ENCODE results near the gene GPX3.
A peak's percentile ranks its signal among the peaks of the same experiment; 100 is the strongest.

GPX3 gene

DNA sequence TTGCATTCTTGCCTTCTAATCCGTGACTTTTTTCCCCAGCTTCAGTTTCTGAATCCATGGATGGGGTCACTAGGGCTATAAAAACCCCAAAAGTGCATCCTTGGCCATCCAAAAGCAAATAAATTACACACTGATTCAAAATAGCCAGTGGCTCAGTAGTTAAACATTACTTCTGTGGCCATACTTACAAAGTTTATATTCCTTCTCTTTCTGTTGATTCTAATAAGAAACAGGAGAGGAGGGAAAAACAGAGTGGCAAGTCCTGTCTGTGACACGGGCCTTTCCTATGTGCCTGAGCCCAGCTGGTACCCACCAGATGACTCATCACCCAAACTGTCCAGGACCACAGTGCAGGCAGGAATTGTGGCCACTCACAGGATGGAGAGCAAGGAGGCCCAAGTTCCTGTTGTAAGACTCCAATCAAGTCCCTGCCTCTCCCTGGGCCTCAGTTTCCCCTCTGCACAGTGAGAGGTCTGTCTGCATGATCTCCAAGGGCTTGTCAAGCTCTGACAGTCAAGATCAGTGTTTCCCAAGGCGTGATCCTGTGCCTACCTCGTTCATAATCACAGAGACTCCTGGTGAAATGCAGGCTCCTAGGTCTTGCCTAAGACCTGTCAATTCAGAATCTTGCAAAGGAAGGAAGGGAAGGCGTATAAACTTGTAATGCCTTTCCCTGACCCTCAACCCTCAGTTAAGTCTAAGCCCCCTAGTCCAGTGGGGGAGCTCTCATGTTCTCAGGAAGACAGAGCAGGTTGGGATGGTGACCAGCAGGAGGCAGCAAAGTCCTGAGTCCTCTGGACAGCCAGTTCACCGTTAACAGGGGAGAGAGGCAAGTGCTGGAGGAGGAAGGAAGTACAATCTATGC is 30.9 kb downstream of the GPX3 start:
- in situ Hi-C loops (cut with MboI; ENCODE audit: low sequenced_read_pairs), result loop anchor here (10.0 kb wide), 1 partner anchor 114 kb away; no protein-coding TSS in a partner anchor
- Histone ChIP-seq H3K36me3 (replicated peaks) (peaks cover 18% of the 10 kb centered on the region), H3K4me3 (no peak overlapping the region)

DNA sequence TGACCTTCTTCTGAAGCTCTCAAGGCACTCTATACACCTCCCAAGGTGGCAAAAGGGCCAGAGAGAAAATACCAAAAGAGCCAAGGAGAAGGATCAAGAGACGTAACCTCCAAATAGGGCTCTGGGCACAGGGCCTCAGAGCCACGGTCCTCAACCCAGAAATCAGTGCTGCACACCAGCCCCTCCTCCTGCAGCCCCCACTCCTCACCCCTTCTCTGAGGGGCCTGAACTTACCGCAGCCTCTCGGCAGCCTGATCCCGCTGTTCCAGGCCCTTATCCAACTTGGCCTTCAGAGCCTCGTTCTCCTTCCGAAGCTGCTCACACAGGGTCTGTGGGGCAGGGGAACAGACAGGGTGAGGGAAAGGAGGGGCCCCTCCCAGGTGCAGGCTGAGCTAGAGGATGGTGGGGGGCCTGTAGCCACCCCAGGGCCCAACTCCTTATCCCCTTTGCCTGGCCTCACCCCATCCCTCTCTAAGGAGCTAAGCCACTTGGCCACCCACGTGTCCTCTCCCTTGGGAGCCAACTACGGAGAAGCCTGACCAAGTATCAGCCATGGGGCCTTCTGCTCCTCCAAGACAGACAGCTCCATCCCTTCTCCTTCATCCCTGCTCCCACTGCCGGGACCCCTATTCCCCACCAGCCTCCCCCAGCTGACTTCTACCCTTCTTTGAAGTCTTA is 31.7 kb downstream of the GPX3 start:
- Histone ChIP-seq H3K4me3 (no peak overlapping the region), H3K9me3 (no peaks in the 10 kb centered on the region), H3K36me3 (replicated peaks) (peaks cover 13% of the 10 kb centered on the region), H3K4me1 (no peaks in the 10 kb centered on the region), H3K27me3 (ENCODE audit: low read depth) (no peaks in the 10 kb centered on the region)
- DNase-seq (ENCODE audit: low spot score in 2 of 2), result no peak
- in situ Hi-C loops (cut with MboI; ENCODE audit: low sequenced_read_pairs), result loop anchor here (10.0 kb wide), 1 partner anchor 113 kb away; no protein-coding TSS in a partner anchor

More for the DNA sequence above, 30.9 kb downstream of the GPX3 start:
- no peaks in the 10 kb centered on the region for H3K4me1 ChIP-seq
- DNase-seq (ENCODE audit: low spot score in 2 of 2), result peak; percentile 51 to 80
- H3K27me3 ChIP-seq (ENCODE audit: low read depth), result no peaks in the 10 kb centered on the region
- no peaks in the 10 kb centered on the region for H3K9me3 ChIP-seq

GRCh38 chr5:151052836-151053235 is 32.4 kb downstream of the GPX3 start:
- in situ Hi-C loops (cut with MboI; ENCODE audit: low sequenced_read_pairs), result loop anchor here (10.0 kb wide), 1 partner anchor 112 kb away; no protein-coding TSS in a partner anchor
- DNase-seq (ENCODE audit: low spot score in 2 of 2), result no peak

GRCh38 chr5:151053796-151054462 is 33.5 kb downstream of the GPX3 start:
- DNase-seq (ENCODE audit: low spot score in 2 of 2), result no peak
- no peak overlapping the region for H3K4me3 ChIP-seq
- H3K9me3 ChIP-seq, result no peaks in the 10 kb centered on the region
- peaks cover 2% of the 10 kb centered on the region; the same call in 1 of the 2 replicates for H3K36me3 ChIP-seq (replicated peaks)
- in situ Hi-C loops (cut with MboI; ENCODE audit: low sequenced_read_pairs), result loop anchor here (10.0 kb wide), 1 partner anchor 111 kb away; no protein-coding TSS in a partner anchor
- H3K27me3 ChIP-seq (ENCODE audit: low read depth), result no peaks in the 10 kb centered on the region
- H3K4me1 ChIP-seq, result no peaks in the 10 kb centered on the region

More at GRCh38 chr5:151052836-151053235, 32.4 kb downstream of the GPX3 start:
- Histone ChIP-seq H3K27me3 (ENCODE audit: low read depth) (no peaks in the 10 kb centered on the region), H3K9me3 (no peaks in the 10 kb centered on the region), H3K4me1 (no peaks in the 10 kb centered on the region), H3K36me3 (replicated peaks) (peaks cover 10% of the 10 kb centered on the region; the same call in 1 of the 2 replicates), H3K4me3 (no peak overlapping the region)

GRCh38 chr5:151054709-151055108 is 34.3 kb downstream of the GPX3 start:
- Histone ChIP-seq H3K36me3 (replicated peaks) (no peaks in the 10 kb centered on the region), H3K4me1 (no peaks in the 10 kb centered on the region), H3K27me3 (ENCODE audit: low read depth) (no peaks in the 10 kb centered on the region), H3K9me3 (no peaks in the 10 kb centered on the region), H3K4me3 (no peak overlapping the region)
- in situ Hi-C loops (cut with MboI; ENCODE audit: low sequenced_read_pairs), result loop anchor here (10.0 kb wide), 1 partner anchor 110 kb away; no protein-coding TSS in a partner anchor
- DNase-seq (ENCODE audit: low spot score in 2 of 2), result no peak

DNA sequence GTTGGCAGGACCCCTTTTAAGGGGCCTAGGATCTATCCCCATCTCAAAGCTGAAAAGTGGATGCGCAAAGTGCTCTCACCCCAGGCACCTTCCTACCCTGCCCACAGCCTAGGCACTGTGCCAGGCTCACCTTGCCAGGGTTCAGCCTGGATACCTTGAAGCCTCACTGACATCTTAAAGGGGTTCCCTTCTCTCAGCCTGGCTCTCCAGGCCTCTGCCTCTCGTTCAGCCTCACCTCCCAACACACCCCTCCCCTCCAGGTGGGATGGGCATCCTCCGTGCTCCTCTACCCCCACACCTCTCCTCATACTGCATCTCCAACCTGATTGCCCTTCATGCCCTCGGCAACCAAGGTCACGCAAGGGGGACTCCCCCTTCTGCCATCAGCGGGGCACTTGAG is 34.9 kb downstream of the GPX3 start:
- Histone ChIP-seq H3K9me3 (no peaks in the 10 kb centered on the region), H3K4me1 (no peaks in the 10 kb centered on the region), H3K36me3 (replicated peaks) (no peaks in the 10 kb centered on the region), H3K4me3 (no peak overlapping the region), H3K27me3 (ENCODE audit: low read depth) (no peaks in the 10 kb centered on the region)
- no peak for DNase-seq (ENCODE audit: low spot score in 2 of 2)
- in situ Hi-C loops (cut with MboI; ENCODE audit: low sequenced_read_pairs), result loop anchor here (10.0 kb wide), 1 partner anchor 109 kb away; no protein-coding TSS in a partner anchor

DNA sequence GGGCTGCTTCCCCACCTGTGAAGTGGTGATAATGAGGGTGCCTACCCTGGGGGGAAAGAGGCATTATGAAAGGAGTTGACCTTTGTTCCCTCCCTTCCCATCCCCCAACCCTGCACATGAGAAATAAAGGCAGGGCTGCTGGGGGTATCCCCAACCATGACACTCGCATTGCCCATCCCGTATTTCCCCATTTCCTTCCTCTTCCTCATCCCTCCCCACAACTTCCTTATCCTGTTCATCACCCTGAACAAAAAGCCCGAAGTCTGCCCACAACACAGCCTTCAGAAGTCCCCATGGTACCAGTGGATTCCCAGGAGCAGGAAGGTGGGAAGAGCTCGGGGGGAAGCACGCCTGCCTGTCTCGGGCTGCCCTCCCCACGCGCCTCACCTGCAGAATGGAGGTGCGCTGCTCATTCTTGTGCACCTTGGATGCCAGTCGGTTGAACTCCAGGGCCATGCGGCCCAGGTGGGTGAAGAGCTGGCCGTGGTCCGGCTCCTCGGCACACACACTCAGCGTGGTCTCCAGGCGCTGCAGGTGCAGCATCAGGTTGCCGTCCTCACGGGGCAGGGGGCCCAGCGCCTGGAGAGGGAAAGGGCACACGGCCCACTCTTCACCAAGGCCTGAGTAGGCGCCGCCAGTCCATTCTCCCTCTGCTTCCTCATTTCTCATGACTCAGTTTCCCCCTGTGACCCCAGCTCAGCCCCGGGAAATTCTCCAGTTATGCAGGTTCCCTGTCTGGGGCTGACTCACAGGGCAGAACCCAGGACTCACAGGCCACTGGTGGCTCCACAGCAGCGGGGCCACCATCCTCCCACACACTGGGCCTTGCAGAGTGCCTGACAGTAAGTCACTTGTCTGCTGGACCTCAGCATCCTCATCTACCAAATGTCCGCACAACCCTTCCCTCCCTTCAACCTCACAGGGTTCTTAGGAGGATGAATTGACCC is 36.3 kb downstream of the GPX3 start:
- peaks cover 2% of the 10 kb centered on the region for H3K36me3 ChIP-seq (replicated peaks)

GRCh38 chr5:151058301-151058700 is 37.9 kb downstream of the GPX3 start:
- Histone ChIP-seq H3K27me3 (ENCODE audit: low read depth) (no peaks in the 10 kb centered on the region), H3K9me3 (no peaks in the 10 kb centered on the region), H3K4me3 (no peak overlapping the region), H3K36me3 (replicated peaks) (peaks cover 11% of the 10 kb centered on the region), H3K4me1 (no peaks in the 10 kb centered on the region)
- no peak for DNase-seq (ENCODE audit: low spot score in 2 of 2)
- in situ Hi-C loops (cut with MboI; ENCODE audit: low sequenced_read_pairs), result loop anchor here (10.0 kb wide), 1 partner anchor 106 kb away; no protein-coding TSS in a partner anchor

More for the DNA sequence above, 36.3 kb downstream of the GPX3 start:
- no peak for DNase-seq (ENCODE audit: low spot score in 2 of 2)
- H3K4me3 ChIP-seq, result no peak overlapping the region
- no peaks in the 10 kb centered on the region for H3K4me1 ChIP-seq
- H3K9me3 ChIP-seq, result no peaks in the 10 kb centered on the region
- in situ Hi-C loops (cut with MboI; ENCODE audit: low sequenced_read_pairs), result loop anchor here (10.0 kb wide), 1 partner anchor 108 kb away; no protein-coding TSS in a partner anchor
- H3K27me3 ChIP-seq (ENCODE audit: low read depth), result no peaks in the 10 kb centered on the region

DNA sequence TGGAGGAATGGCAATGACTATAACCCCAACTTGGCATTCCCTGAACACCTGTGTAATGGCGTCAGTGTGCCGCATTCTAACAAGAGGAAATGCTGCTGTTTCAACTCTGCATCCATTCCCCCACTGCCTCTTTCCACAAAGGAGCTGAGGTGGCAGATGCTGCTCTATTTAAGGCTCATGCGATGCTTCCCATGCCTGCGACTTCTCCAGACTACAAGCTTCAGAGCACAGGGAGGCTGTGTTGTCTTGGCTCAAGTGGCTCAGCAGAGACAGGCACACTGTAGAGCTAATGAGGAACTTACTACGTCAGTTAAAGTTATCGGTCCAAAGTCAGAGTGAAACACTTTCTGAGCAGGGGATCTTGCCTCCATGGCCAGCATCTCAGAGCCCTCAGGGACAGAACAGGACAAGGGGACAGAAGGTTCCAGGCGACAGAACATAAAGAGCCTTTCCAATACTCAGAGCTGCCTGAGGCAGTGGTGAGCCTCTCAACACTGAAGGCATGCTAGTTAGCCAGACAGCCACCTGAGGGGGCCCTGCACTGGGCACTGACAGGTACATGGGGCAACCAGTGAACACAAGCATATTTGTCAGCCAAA is 38.6 kb downstream of the GPX3 start:
- H3K4me3 ChIP-seq, result no peak overlapping the region
- no peaks in the 10 kb centered on the region for H3K9me3 ChIP-seq
- no peaks in the 10 kb centered on the region for H3K27me3 ChIP-seq (ENCODE audit: low read depth)
- peaks cover 11% of the 10 kb centered on the region for H3K36me3 ChIP-seq (replicated peaks)
- in situ Hi-C loops (cut with MboI; ENCODE audit: low sequenced_read_pairs), result loop anchor here (10.0 kb wide), 1 partner anchor 106 kb away; no protein-coding TSS in a partner anchor
- no peak for DNase-seq (ENCODE audit: low spot score in 2 of 2)
- no peaks in the 10 kb centered on the region for H3K4me1 ChIP-seq

GRCh38 chr5:151060742-151061141 is 40.4 kb downstream of the GPX3 start:
- Histone ChIP-seq H3K4me1 (no peaks in the 10 kb centered on the region), H3K27me3 (ENCODE audit: low read depth) (no peaks in the 10 kb centered on the region), H3K4me3 (no peak overlapping the region), H3K36me3 (replicated peaks) (peaks cover 11% of the 10 kb centered on the region), H3K9me3 (no peaks in the 10 kb centered on the region)
- DNase-seq (ENCODE audit: low spot score in 2 of 2), result no peak
- in situ Hi-C loops (cut with MboI; ENCODE audit: low sequenced_read_pairs), result no loop called here

DNA sequence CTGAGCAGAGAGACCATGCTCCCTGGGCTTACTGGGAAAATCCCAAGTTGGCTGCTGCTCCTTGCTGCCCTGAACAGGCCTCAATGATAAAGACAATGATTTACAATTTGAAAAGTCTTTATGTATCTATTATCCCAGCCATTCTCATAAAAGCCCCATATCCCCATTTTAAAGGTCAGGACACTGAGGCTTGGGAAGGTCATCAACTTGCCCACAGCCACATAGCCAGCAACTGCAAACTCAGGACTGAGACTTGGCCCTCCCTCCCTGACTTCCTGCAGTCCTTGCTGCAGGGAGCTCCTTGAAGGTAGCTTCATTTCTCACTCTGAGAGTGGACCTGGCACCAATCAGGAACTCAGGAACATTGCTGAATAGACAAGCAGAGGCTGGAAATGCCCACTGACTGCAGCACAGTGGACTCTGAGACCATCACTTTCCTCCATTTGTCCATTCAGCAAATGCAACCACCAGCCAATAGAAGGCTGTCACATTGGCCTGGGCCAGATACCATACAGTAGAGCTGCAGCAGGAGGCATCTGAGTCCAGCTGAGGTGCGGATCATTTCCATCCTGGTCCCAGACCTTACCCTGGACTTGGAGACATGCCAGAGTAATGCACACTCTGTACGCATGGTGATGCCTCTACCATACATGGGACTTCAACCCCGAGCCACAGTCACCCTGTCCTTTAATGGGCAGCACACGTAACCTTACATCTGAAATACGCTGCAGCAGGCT is 42.2 kb downstream of the GPX3 start:
- in situ Hi-C loops (cut with MboI; ENCODE audit: low sequenced_read_pairs), result no loop called here
- H3K4me1 ChIP-seq, result no peaks in the 10 kb centered on the region
- no peak for DNase-seq (ENCODE audit: low spot score in 2 of 2)

More for the DNA sequence above, 42.2 kb downstream of the GPX3 start:
- no peaks in the 10 kb centered on the region for H3K27me3 ChIP-seq (ENCODE audit: low read depth)
- H3K36me3 ChIP-seq (replicated peaks), result peaks cover 11% of the 10 kb centered on the region
- no peak overlapping the region for H3K4me3 ChIP-seq
- H3K9me3 ChIP-seq, result no peaks in the 10 kb centered on the region

Data from HAP-1 (cell line).